GM10248 (cell line): Measurements from ENCODE around the gene TARS2.

Source experiments
- CTCF ChIA-PET: fragments of 300-600 bp; sonication (Branson Sonifier 250); formaldehyde crosslinking; extraction: SDS; loops from one replicate; lab custom pipeline; 2021; ENCODE audit warnings: antibody characterized with exemption; lab: Yijun Ruan, JAX
- POLR2A ChIA-PET: fragments of 350-650 bp; sonication (Branson Sonifier 250); formaldehyde crosslinking; extraction: SDS; loops from one replicate; lab custom pipeline; 2020; ENCODE audit warnings: antibody characterized with exemption; lab: Yijun Ruan, JAX
- DNase-seq: peaks from one replicate; pipeline ENCODE4 v3.0.0; 2012; ENCODE audit errors: extremely low spot score
- CTCF ChIP-seq: IDR thresholded peaks from 2 replicates; pipeline ENCODE4 v1.5.1; 2012; ENCODE audit warnings: mild to moderate bottlenecking, low read depth; ENCODE audit errors: extremely low read depth, missing control alignments, control extremely low read depth

The TARS2 gene

DNA sequence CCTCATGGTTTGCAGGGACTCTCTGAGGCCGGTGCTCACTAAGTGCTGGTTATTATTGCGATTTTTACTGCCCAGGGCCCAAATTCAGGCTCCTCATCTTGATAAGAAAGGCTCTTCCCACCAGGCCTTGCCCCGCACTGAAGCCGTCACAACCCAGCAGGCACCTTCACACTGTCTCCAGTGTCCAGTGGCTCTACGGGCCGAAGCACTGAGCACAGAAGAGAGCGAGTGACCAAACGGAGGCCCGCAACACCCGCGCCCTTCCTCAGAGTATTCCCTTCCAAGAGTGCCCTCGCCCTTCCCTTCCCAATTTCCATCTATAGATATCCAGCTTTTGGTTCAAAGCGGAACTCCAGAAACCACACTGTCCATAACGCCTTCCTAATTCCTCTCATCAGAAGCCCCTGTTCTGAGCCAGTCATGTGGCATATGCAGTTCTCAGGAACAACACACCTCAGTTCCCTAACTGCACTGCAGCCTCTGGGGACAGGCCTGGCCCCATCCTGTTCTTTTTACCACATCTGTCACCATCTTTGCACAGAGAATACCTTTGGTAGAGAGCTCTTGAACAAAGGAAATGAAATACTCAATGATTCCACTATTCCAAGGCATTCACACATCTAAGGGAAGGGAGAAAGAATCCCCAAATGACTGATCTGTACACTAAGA is 43.4 kb downstream of the TARS2 start:
- ChIA-PET POLR2A (no interaction called here), CTCF (interaction anchor here (2.7 to 13.0 kb wide), 4 partner anchors 14 to 65 kb away, joined by 10 to 119 read pairs (median 46); partner anchors contain the start of genes ADAMTSL4 and FALEC)
- DNase-seq, result no peak
- no peak for TF ChIP-seq CTCF

GRCh38 chr1:150532860-150533259 is 45.6 kb downstream of the TARS2 start:
- CTCF ChIA-PET, result interaction anchor here (0.8 to 13.0 kb wide), 25 partner anchors 9 to 390 kb away, joined by 3 to 119 read pairs (median 5); partner anchors contain the start of genes ADAMTSL4, CA14, FALEC and GOLPH3L
- TF ChIP-seq CTCF, result no peak
- POLR2A ChIA-PET, result interaction anchor here (0.6 kb wide), 1 partner anchor 441 kb away, joined by 3 read pairs; no protein-coding TSS in a partner anchor
- DNase-seq, result no peak

DNA sequence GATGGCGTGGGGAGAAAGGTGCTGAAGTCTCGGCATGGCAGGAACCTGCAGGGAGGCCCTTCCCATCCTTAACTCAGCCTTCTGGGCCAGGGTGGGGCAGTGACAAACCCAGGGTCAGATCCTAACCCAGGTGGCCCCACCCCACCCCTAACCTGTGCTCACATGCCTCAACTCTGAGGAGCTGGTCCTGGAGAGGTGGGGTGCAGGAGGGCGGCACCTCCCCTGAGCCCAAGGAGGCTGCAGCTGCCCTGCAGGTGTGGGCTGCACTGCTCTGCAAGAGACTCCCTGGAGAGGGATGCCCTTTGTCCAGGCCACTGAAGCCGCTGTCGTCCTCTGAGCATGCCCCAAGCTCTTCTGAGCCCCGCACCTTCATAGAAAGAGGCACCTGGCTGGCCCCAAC is 46.8 kb downstream of the TARS2 start:
- ChIA-PET CTCF (interaction anchor here (2.5 to 13.0 kb wide), 6 partner anchors 11 to 278 kb away, joined by 9 to 119 read pairs (median 36); partner anchors contain the start of genes ADAMTSL4 and FALEC), POLR2A (no interaction called here)
- DNase-seq, result no peak
- TF ChIP-seq CTCF, result no peak

DNA sequence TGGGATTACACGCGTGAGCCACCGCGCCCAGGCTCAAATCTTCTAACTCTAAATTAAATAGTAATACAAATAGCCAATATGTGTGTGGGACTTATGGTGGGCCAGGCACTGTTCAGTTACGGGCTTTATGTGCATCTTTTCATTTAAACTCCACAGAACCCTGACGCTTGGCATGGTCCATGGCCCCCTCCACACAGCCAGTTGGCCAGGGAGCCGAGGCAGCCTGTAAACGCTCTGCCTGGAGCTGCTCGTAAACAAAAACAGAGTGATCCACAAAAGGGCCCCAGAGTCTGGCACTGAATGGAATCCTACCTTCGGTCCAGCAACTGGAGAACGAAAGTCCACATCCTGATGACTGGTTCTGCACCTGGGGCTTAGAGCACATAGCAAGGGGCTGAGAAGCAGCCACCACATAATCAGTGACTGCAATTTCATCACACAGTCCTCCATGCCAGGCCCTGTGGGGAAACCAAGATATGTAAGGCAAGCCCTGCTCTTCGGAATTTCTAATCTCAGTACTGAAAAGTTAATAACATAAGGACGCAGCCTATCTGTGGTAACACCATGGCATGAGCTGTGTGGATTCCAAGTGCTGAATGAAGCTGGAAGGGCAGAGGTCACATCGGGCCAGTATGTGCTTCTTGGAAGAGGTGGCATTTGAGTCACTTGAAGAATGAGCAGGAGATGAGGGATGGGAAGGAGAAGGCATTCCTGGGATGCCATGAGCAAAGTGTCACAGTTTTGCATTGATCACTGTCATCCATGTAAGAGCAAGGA is 48.5 kb downstream of the TARS2 start:
- POLR2A ChIA-PET, result no interaction called here
- no peak for TF ChIP-seq CTCF
- no peak for DNase-seq
- CTCF ChIA-PET, result interaction anchor here (0.9 to 13.0 kb wide), 5 partner anchors 16 to 280 kb away, joined by 3 to 119 read pairs (median 3); partner anchors contain the start of genes ADAMTSL4, APH1A and TARS2

GRCh38 chr1:150536836-150537731 is 49.9 kb downstream of the TARS2 start:
- POLR2A ChIA-PET, result interaction anchor here (0.6 kb wide), 1 partner anchor 276 kb away, joined by 15 read pairs; no protein-coding TSS in a partner anchor
- no peak for DNase-seq
- CTCF ChIA-PET, result interaction anchor here (1.0 to 13.0 kb wide), 6 partner anchors 9 to 281 kb away, joined by 3 to 119 read pairs (median 4); partner anchors contain the start of genes ADAMTSL4, APH1A and TARS2
- TF ChIP-seq CTCF, result no peak
